Bronchial epithelial cell (primary cell): ENCODE results near the gene TADA2A. TPM values are rescaled to one million over a fixed set of nuclear protein-coding genes. Genes with fewer than 3 reads are reported as not detected.

ENCODE experiments used
- DNase-seq: peaks from one replicate; pipeline ENCODE4 v3.0.0-alpha.2; 2010; ENCODE audit warnings: low read depth
- FAIRE-seq: peaks from 2 replicates; lab custom pipeline; 2011; peaks lifted over from hg19 to GRCh38; lab: Jason Lieb, UNC
- H3K27me3 ChIP-seq: 2 replicates; pipeline ENCODE4 v1.5.1; 2011; ENCODE audit warnings: low read length; ENCODE audit not compliant: control insufficient read depth, insufficient read depth
- H3K36me3 ChIP-seq: 2 replicates; pipeline ENCODE4 v1.5.1; 2011; ENCODE audit warnings: low read length; ENCODE audit not compliant: control insufficient read depth, insufficient read depth
- H3K4me3 ChIP-seq: 2 replicates; pipeline ENCODE4 v1.5.1; 2011; ENCODE audit warnings: mild to moderate bottlenecking, low read depth, low read length, control low read depth
- total RNA-seq: library from RNA; depleted of rRNA; stranded (reverse); fragments of >200 nt; gene quantifications from 2 replicates; pipeline ENCODE4 v1.2.1, GENCODE V29; 2014
- TF ChIP-seq, protein P1 (sequence below): IDR thresholded peaks from 2 replicates; pipeline ENCODE4 v1.5.1; 2011; ENCODE audit warnings: mild to moderate bottlenecking, moderate library complexity, low read length, control low read depth, inconsistent platforms; ENCODE audit not compliant: insufficient read depth, severe bottlenecking

TADA2A gene
- total RNA-seq, 1 donor from 2014 or later: 15.8 TPM

DNA sequence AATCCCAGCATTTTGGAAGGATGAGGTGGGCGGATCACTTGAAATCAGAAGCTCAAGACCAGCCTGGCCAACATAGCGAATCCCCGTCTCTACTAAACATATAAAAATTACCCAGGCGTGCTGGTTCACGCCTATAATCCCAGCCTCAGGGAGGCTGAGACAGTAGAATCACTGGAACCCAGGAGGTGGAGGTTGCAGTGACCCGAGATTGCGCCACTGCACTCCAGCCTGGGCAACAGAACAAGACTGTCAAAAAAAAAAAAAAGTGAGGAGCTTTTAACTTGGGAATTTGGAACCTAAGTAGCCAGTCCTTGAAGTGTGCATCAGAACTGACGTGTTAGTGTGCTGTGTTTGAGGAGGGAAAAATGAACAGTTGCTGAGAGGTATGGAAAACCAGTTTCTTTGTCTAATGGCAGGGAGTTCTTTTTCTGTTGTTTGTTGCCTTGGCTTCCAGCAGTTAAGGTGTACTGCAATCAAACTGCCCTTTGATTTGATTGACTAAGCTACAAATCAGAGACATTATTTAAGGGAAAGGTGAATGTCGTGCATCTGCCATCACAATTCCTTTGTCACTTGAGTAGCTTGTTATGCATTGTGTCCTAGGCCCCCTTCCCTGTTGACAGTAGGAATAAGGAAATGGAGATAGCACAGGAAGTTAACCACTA lies 74.4 kb downstream of the TADA2A start:
- Histone ChIP-seq H3K4me3 (no peak overlapping the region), H3K36me3 (peaks cover 4% of the 10 kb centered on the region), H3K27me3 (no peaks in the 10 kb centered on the region)
- TF ChIP-seq, protein P1, sequence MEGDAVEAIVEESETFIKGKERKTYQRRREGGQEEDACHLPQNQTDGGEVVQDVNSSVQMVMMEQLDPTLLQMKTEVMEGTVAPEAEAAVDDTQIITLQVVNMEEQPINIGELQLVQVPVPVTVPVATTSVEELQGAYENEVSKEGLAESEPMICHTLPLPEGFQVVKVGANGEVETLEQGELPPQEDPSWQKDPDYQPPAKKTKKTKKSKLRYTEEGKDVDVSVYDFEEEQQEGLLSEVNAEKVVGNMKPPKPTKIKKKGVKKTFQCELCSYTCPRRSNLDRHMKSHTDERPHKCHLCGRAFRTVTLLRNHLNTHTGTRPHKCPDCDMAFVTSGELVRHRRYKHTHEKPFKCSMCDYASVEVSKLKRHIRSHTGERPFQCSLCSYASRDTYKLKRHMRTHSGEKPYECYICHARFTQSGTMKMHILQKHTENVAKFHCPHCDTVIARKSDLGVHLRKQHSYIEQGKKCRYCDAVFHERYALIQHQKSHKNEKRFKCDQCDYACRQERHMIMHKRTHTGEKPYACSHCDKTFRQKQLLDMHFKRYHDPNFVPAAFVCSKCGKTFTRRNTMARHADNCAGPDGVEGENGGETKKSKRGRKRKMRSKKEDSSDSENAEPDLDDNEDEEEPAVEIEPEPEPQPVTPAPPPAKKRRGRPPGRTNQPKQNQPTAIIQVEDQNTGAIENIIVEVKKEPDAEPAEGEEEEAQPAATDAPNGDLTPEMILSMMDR: no peak
- DNase-seq (peak; percentile 76), FAIRE-seq (no peak)

DNA sequence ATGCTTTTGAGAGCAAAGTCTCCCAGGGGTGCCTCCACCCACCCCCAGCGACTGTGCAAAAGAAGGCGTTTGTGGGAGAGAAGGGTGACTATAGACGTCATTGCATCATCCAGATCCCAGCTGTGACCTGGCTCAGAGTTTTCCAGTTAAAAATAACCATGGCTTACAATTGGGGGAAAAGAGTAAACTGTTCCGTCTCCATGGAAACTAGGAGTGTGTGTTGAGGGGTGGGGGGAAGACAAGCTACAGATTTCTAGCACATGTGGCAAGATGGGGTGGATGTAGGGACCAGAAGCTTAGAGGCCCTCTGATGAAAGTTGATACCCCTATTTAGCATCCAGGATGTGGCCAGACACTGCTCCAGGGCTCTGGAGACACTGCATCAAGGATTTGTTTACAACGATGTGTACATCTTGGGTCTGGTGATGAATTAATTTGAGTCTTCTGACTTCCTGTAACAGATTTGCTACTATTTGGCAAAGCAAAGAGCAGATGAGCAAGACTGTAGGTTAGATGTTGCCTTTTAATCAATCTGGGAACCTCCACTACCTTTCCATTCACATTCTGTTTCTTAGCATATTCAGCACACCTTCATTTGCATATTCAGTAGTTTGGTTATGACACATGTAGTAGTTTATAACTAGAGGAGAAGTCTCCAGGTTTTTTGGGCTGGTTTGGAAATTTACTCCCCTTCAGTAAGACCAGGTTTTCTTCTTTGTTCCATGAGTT lies 76.8 kb downstream of the TADA2A start:
- no peak overlapping the region for H3K4me3 ChIP-seq
- FAIRE-seq (no peak), DNase-seq (no peak)
- TF ChIP-seq, protein P1: no peak
- peaks cover 2% of the 10 kb centered on the region for H3K36me3 ChIP-seq
- no peaks in the 10 kb centered on the region for H3K27me3 ChIP-seq

DNA sequence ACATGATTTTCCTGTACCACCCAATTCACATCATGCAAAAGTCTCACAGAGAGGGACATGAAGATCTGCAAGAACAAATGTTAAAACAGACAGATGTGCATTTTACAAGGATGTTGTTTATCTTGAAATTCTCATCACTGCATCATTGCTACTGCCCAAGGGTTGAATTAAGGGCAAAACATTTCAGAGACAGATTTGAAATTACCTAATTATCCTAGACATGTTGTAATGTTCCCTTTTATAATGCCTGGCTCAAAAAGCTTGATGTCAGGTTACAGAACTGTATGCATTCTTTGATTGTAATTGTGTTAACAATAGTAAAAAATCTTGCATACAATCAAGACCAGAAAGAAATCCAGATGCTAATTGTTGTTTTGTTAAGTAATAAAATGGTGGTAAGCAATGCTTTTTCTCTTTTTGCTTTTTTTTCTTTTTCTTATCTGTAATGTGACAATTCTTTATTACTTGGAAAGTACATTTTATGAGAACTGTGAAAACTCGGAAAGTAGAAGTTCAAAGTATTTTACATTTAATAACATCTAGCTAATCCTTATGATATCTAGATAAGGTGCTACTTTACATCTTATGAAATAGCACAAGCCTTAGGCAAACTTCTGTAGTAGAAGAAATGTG lies 79.4 kb downstream of the TADA2A start:
- Histone ChIP-seq H3K27me3 (no peaks in the 10 kb centered on the region), H3K36me3 (no peaks in the 10 kb centered on the region), H3K4me3 (no peak overlapping the region)
- TF ChIP-seq, protein P1: no peak
- FAIRE-seq (no peak), DNase-seq (no peak)

GRCh38 chr17:37488009-37488604 lies 81.4 kb downstream of the TADA2A start:
- Histone ChIP-seq H3K27me3 (no peaks in the 10 kb centered on the region), H3K4me3 (peak overlapping the region; percentile 67), H3K36me3 (no peaks in the 10 kb centered on the region)
- no peak for FAIRE-seq
- TF ChIP-seq, protein P1: no peak
- DNase-seq: peak; percentile 95

DNA sequence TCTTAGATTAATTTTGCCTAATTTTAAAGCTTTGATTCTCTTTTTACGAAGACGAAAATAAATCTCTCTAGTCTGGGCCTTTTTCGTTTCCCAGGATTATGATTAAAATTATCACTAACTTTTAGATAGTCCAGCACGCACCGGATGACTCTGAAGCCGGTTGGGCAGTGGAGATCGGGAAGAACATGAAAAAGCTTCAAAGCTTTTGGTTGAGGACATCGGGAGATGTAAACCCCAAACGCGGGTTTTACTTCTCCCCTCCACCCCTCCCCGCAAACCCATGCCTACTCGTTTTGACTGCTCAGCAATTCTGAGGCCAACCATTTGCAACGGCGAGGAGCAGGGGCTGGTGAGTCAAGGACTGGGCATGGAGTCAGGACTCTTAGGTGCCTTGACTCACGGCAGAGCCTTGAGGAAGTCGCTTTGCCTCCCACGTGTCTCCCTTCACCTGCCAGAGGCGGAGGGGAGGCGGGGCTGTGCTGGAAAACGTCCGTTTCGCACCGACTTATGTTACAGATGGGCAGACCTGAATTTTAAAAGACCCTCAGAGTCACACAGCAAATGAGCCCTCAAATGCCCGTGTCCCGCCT lies 82.0 kb downstream of the TADA2A start:
- TF ChIP-seq, protein P1: no peak
- no peaks in the 10 kb centered on the region for H3K27me3 ChIP-seq
- FAIRE-seq: no peak
- H3K36me3 ChIP-seq: no peaks in the 10 kb centered on the region
- DNase-seq: peak; percentile 98
- H3K4me3 ChIP-seq: peak overlapping the region; percentile 67
